CD4-positive, alpha-beta T cell treated with Interleukin-21 for 1 hour (primary cell): ENCODE results near the gene KCNJ16.

Source experiments
- DNase-seq: peaks from one replicate; pipeline ENCODE4 v3.0.0-alpha.2; 2020

The KCNJ16 gene

GRCh38 chr17:70099294-70099693, 24.3 kb downstream of the KCNJ16 start:
- no peak for DNase-seq

- DNase-seq, result no peak
Measured at GRCh38 chr17:70099884-70100283, 24.9 kb downstream of the KCNJ16 start.

- no peak for DNase-seq
Measured at GRCh38 chr17:70100983-70101382, 26.0 kb downstream of the KCNJ16 start.

GRCh38 chr17:70102531-70102930, 27.5 kb downstream of the KCNJ16 start:
- no peak for DNase-seq

GRCh38 chr17:70104791-70105523, 29.9 kb downstream of the KCNJ16 start:
- DNase-seq, result no peak

GRCh38 chr17:70105641-70106040, 30.6 kb downstream of the KCNJ16 start:
- DNase-seq, result no peak

- DNase-seq, result no peak
Measured at GRCh38 chr17:70106551-70106950, 31.5 kb downstream of the KCNJ16 start.

GRCh38 chr17:70107441-70107840, 32.4 kb downstream of the KCNJ16 start:
- DNase-seq, result no peak

- DNase-seq, result no peak
Measured at GRCh38 chr17:70107904-70108565, 33.0 kb downstream of the KCNJ16 start.

GRCh38 chr17:70109497-70109896, 34.5 kb downstream of the KCNJ16 start:
- no peak for DNase-seq

- DNase-seq, result no peak
Measured at GRCh38 chr17:70110443-70110880, 35.4 kb downstream of the KCNJ16 start.

- no peak for DNase-seq
Measured at GRCh38 chr17:70111201-70111600, 36.2 kb downstream of the KCNJ16 start.

GRCh38 chr17:70114405-70114804, 39.4 kb downstream of the KCNJ16 start:
- no peak for DNase-seq

- no peak for DNase-seq
Measured at GRCh38 chr17:70115126-70115525, 40.1 kb downstream of the KCNJ16 start.

GRCh38 chr17:70116919-70117318, 41.9 kb downstream of the KCNJ16 start:
- no peak for DNase-seq

GRCh38 chr17:70119545-70119944, 44.5 kb downstream of the KCNJ16 start:
- DNase-seq, result no peak

GRCh38 chr17:70119983-70120382, 45.0 kb downstream of the KCNJ16 start:
- no peak for DNase-seq

GRCh38 chr17:70120425-70120824, 45.4 kb downstream of the KCNJ16 start:
- DNase-seq, result no peak

GRCh38 chr17:70121126-70121525, 46.1 kb downstream of the KCNJ16 start:
- DNase-seq, result no peak

GRCh38 chr17:70123193-70123592, 48.2 kb downstream of the KCNJ16 start:
- DNase-seq, result no peak

GRCh38 chr17:70124723-70125122, 49.7 kb downstream of the KCNJ16 start:
- no peak for DNase-seq

- no peak for DNase-seq
Measured at GRCh38 chr17:70127221-70127873, 52.3 kb downstream of the KCNJ16 start.

- no peak for DNase-seq
Measured at GRCh38 chr17:70128727-70129238, 53.8 kb downstream of the KCNJ16 start.

GRCh38 chr17:70130289-70130688, 55.3 kb downstream of the KCNJ16 start:
- no peak for DNase-seq
